ENCODE data around the gene PAX6.

GRCh38 chr11:31783252-31783651 lies 27.9 kb downstream of the PAX6 start:
- TF ChIP-seq CTCF (optimal IDR thresholded peaks at IDR 0.05 in 1 of 3, IDR thresholded peaks at IDR 0.05 in 1 of 3, conservative IDR thresholded peaks at IDR 0.05 in 1 of 3; ENCODE audit: extremely low read depth in 1 of 3, insufficient read depth in 2 of 3, low read length in 3 of 3) = no peak
- TF ChIP-seq EZH2 (IDR thresholded peaks at IDR 0.05; ENCODE audit: low read length) = no peak

Data from keratinocyte (primary cell).